GM19023 (cell line): ENCODE measurements around the gene PAGE2.
"Not testable (repeated sequence)": the region's sequence is repeated elsewhere in the genome, so short reads cannot be mapped to it uniquely, and the experiment has no call there.

Experiments used
- ATAC-seq: cut with Tn5 transposase; IDR thresholded peaks from one replicate; pipeline ENCODE4 v1.9.1; 2021; ENCODE audit warnings: mild to moderate bottlenecking, moderate library complexity; ENCODE audit not compliant: unreplicated experiment

Gene PAGE2

GRCh38 chrX:55120761-55121358 is 32.0 kb downstream of the PAGE2 start:
- no peak for ATAC-seq

- ATAC-seq, result no peak
These were observed 35.1 kb downstream of the PAGE2 start for GRCh38 chrX:55123900-55124299.

GRCh38 chrX:55127692-55128091 is 38.9 kb downstream of the PAGE2 start:
- ATAC-seq, result no peak

GRCh38 chrX:55129361-55129760 is 40.5 kb downstream of the PAGE2 start:
- no peak for ATAC-seq

GRCh38 chrX:55130481-55130880 is 41.7 kb downstream of the PAGE2 start:
- no peak for ATAC-seq

GRCh38 chrX:55132416-55132815 is 43.6 kb downstream of the PAGE2 start:
- ATAC-seq, result no peak

- ATAC-seq, result no peak
These were observed 46.4 kb downstream of the PAGE2 start for GRCh38 chrX:55135171-55135570.

- not testable (repeated sequence) for ATAC-seq
These were observed 52.0 kb downstream of the PAGE2 start for GRCh38 chrX:55140800-55141199.
